ENCODE measurements around the gene ABR. TPM values are rescaled to one million over a fixed set of nuclear protein-coding genes. Genes with fewer than 3 reads are reported as not detected.

ABR gene
- total RNA-seq, 1 donor = 156 TPM

- TF ChIP-seq, protein P1, sequence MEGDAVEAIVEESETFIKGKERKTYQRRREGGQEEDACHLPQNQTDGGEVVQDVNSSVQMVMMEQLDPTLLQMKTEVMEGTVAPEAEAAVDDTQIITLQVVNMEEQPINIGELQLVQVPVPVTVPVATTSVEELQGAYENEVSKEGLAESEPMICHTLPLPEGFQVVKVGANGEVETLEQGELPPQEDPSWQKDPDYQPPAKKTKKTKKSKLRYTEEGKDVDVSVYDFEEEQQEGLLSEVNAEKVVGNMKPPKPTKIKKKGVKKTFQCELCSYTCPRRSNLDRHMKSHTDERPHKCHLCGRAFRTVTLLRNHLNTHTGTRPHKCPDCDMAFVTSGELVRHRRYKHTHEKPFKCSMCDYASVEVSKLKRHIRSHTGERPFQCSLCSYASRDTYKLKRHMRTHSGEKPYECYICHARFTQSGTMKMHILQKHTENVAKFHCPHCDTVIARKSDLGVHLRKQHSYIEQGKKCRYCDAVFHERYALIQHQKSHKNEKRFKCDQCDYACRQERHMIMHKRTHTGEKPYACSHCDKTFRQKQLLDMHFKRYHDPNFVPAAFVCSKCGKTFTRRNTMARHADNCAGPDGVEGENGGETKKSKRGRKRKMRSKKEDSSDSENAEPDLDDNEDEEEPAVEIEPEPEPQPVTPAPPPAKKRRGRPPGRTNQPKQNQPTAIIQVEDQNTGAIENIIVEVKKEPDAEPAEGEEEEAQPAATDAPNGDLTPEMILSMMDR (IDR thresholded peaks at IDR 0.05; ENCODE audit: extremely low read depth, low read depth, low read length) = no peak
- peaks cover 17% of the 10 kb centered on the region for H3K4me1 ChIP-seq (ENCODE audit: insufficient read depth, low read length)
- H3K4me3 ChIP-seq (ENCODE audit: insufficient read depth, low read length) = no peak overlapping the region
- DNase-seq (ENCODE audit: insufficient read length, low spot score, missing footprints) = peak; percentile 13
- peaks cover 9% of the 10 kb centered on the region for H3K27me3 ChIP-seq (ENCODE audit: insufficient read depth, low read length)
- no peak overlapping the region for H3K4me2 ChIP-seq (ENCODE audit: insufficient read depth, low read length)
- no peaks in the 10 kb centered on the region for H3K36me3 ChIP-seq (ENCODE audit: insufficient read depth, low read length)
- no peak overlapping the region for H3K27ac ChIP-seq (ENCODE audit: low read depth, low read length)
- no peaks in the 10 kb centered on the region for H4K20me1 ChIP-seq (ENCODE audit: insufficient read depth, low read length)
- H3K9me3 ChIP-seq (ENCODE audit: low read depth, low read length) = no peaks in the 10 kb centered on the region
- H3K79me2 ChIP-seq (ENCODE audit: insufficient read depth, low read length) = peaks cover 3% of the 10 kb centered on the region
- H2AFZ ChIP-seq (ENCODE audit: low read length) = no peak overlapping the region
Observed at GRCh38 chr17:1183171-1183873, 3.5 kb upstream of the ABR start.

- Histone ChIP-seq H3K36me3 (ENCODE audit: insufficient read depth, low read length) (no peaks in the 10 kb centered on the region), H3K79me2 (ENCODE audit: insufficient read depth, low read length) (peaks cover 3% of the 10 kb centered on the region), H4K20me1 (ENCODE audit: insufficient read depth, low read length) (peaks cover 3% of the 10 kb centered on the region), H3K9me3 (ENCODE audit: low read depth, low read length) (no peaks in the 10 kb centered on the region), H3K4me1 (ENCODE audit: insufficient read depth, low read length) (peaks cover 17% of the 10 kb centered on the region), H2AFZ (ENCODE audit: low read length) (no peak overlapping the region), H3K27ac (ENCODE audit: low read depth, low read length) (no peak overlapping the region), H3K4me2 (ENCODE audit: insufficient read depth, low read length) (no peak overlapping the region), H3K27me3 (ENCODE audit: insufficient read depth, low read length) (peaks cover 6% of the 10 kb centered on the region), H3K4me3 (ENCODE audit: insufficient read depth, low read length) (no peak overlapping the region)
- TF ChIP-seq, protein P1 (IDR thresholded peaks at IDR 0.05; ENCODE audit: extremely low read depth, low read depth, low read length) = no peak
- DNase-seq (ENCODE audit: insufficient read length, low spot score, missing footprints) = peak; percentile 65
Observed at GRCh38 chr17:1182811-1183170, 3.0 kb upstream of the ABR start.

DNA sequence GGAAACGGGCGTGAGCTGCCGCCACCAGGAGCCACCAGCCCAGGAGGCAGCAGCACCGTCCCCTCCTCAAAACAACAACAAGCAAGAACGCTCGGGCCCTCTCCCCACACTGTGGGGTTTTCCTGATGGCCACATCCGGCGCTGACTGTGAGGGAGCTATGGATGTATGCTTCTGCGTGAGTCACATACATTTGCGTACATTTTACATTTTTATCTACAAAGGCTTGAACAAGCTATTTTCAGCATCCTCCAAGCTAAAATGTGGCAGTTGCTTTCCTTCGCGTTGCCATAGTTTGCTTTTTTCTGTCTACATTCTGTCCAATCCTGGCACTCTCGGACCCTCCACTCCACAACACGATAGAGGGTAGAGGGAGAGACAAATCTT lies 2.0 kb upstream of the ABR start:
- no peak overlapping the region for H2AFZ ChIP-seq (ENCODE audit: low read length)
- H3K4me2 ChIP-seq (ENCODE audit: insufficient read depth, low read length) = no peak overlapping the region
- no peak overlapping the region for H3K4me3 ChIP-seq (ENCODE audit: insufficient read depth, low read length)
- no peak overlapping the region for H3K27ac ChIP-seq (ENCODE audit: low read depth, low read length)
- H3K27me3 ChIP-seq (ENCODE audit: insufficient read depth, low read length) = peaks cover 6% of the 10 kb centered on the region
- H3K36me3 ChIP-seq (ENCODE audit: insufficient read depth, low read length) = no peaks in the 10 kb centered on the region
- peaks cover 3% of the 10 kb centered on the region for H3K79me2 ChIP-seq (ENCODE audit: insufficient read depth, low read length)
- peak; percentile 62 for DNase-seq (ENCODE audit: insufficient read length, low spot score, missing footprints)
- H3K9me3 ChIP-seq (ENCODE audit: low read depth, low read length) = no peaks in the 10 kb centered on the region
- peaks cover 21% of the 10 kb centered on the region for H3K4me1 ChIP-seq (ENCODE audit: insufficient read depth, low read length)
- H4K20me1 ChIP-seq (ENCODE audit: insufficient read depth, low read length) = peaks cover 14% of the 10 kb centered on the region
- TF ChIP-seq, protein P1 (IDR thresholded peaks at IDR 0.05; ENCODE audit: extremely low read depth, low read depth, low read length) = no peak

DNA sequence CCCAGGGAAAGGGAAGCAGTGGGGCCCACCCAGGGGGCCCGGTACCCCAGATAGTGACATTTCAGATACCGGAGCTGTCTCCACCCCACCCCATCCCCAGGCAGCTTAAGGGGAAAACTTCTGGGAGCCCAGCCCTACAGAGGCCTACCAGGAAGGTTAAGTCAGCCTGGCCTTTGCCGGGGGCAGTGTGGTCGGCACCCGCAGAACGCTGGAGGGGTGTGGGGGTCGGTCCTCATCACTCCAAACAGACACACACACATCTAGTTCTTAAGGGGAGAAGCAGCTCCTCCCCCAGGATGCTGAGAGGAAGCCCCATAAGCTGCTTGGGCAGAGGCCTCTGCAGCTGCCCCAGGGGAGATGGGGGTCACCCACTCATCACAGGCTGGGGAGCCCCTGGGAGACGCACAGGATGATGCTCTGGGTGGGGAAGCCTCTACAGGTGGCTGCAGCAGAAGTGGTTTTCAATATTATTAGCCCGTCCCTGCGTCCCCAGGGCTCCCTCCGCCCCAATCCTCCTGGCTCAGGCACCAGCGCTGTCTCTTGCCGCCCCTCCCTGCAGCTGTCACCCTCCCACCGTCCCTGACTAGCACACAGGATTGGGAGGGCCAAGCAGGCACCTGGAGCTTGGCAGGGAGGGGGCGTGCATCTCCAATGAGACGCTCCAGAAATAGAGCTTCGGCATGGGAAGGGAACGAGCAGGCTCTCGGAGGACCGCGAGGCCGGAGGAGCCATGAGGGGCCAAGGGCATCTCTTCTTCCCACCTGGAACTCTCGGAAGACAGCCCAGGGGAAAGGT lies 1.4 kb upstream of the ABR start:
- Histone ChIP-seq H3K27ac (ENCODE audit: low read depth, low read length) (no peak overlapping the region), H2AFZ (ENCODE audit: low read length) (no peak overlapping the region), H3K36me3 (ENCODE audit: insufficient read depth, low read length) (no peaks in the 10 kb centered on the region), H3K27me3 (ENCODE audit: insufficient read depth, low read length) (peaks cover 6% of the 10 kb centered on the region), H4K20me1 (ENCODE audit: insufficient read depth, low read length) (peaks cover 18% of the 10 kb centered on the region), H3K79me2 (ENCODE audit: insufficient read depth, low read length) (peaks cover 3% of the 10 kb centered on the region), H3K4me1 (ENCODE audit: insufficient read depth, low read length) (peaks cover 15% of the 10 kb centered on the region), H3K9me3 (ENCODE audit: low read depth, low read length) (no peaks in the 10 kb centered on the region), H3K4me2 (ENCODE audit: insufficient read depth, low read length) (no peak overlapping the region), H3K4me3 (ENCODE audit: insufficient read depth, low read length) (no peak overlapping the region)
- peak; percentile 51 for DNase-seq (ENCODE audit: insufficient read length, low spot score, missing footprints)
- TF ChIP-seq, protein P1 (IDR thresholded peaks at IDR 0.05; ENCODE audit: extremely low read depth, low read depth, low read length) = no peak
